Right lobe of liver (tissue), 6 donors: ENCODE results near the gene RPL4. TPM values are rescaled to one million over a fixed set of nuclear protein-coding genes. Genes with fewer than 3 reads are reported as not detected.

ENCODE experiments used
- ATAC-seq, 4 donors: fragments of 200-7000 bp; cut with Tn5 transposase; one replicate each; pipeline ENCODE4 v1.9.1; 2020; ENCODE audit warnings: mild to moderate bottlenecking in 4 of 4, moderate library complexity in 4 of 4
- DNase-seq, 3 donors: peaks; one replicate each; pipeline ENCODE4 v3.0.0-alpha.2; 2020
- H3K27ac ChIP-seq, 3 donors: fragments of 200-600 bp; one replicate each; pipeline ENCODE4 v1.8.0; 2022
- H3K27me3 ChIP-seq, 2 donors: fragments of 200-600 bp; one replicate each; pipeline ENCODE4 v1.8.0; 2022
- H3K36me3 ChIP-seq, 4 donors: fragments of 200-600 bp; sonication (generic) in 1 of 4; one replicate each; pipeline versions ENCODE4 v1.5.1 to v1.8.0; 2017 to 2022; ENCODE audit warnings: control low read depth in 1 of 4
- H3K4me1 ChIP-seq, 4 donors: fragments of 200-600 bp; sonication (generic) in 1 of 4; one replicate each; pipeline versions ENCODE4 v1.5.1 to v1.8.0; 2017 to 2022; ENCODE audit warnings: control low read depth in 1 of 4
- H3K4me3 ChIP-seq, 3 donors: fragments of 200-600 bp; one replicate each; pipeline ENCODE4 v1.8.0; 2022
- H3K9me3 ChIP-seq, 4 donors: fragments of 200-600 bp; sonication (generic) in 1 of 4; one replicate each; pipeline versions ENCODE4 v1.5.1 to v1.8.0; 2017 to 2022; ENCODE audit warnings: control low read depth in 1 of 4
- CTCF ChIP-seq, 4 donors: fragments of 200-600 bp in 3 of 4; fragments of 450-650 bp in 1 of 4; IDR thresholded peaks; one replicate each; pipeline versions ENCODE4 v1.5.1 to v1.8.0; 2016 to 2022; ENCODE audit warnings: antibody characterized with exemption in 4 of 4, mild to moderate bottlenecking in 2 of 4
- POLR2A ChIP-seq: fragments of 450-650 bp; IDR thresholded peaks from one replicate; pipeline ENCODE4 v1.6.1; 2017; ENCODE audit warnings: antibody characterized with exemption, mild to moderate bottlenecking
- WGBS: methylation state at CpG from one replicate; pipeline ENCODE4 v1.1.6; 2018; ENCODE audit warnings: low coverage, low lambda C conversion rate; ENCODE audit not compliant: insufficient coverage; ENCODE audit errors: missing lambda C conversion rate; 5-methylcytosine and 5-hydroxymethylcytosine counted together
- intact Hi-C, 2 donors: fragments of 100-400 bp; cut with DNase I; formaldehyde crosslinking; loops; one replicate each; pipeline versions ENCODE4 v1.11.2 to v1.14.1; 2022
- total RNA-seq, 6 experiments: library from RNA; depleted of rRNA in 2 of 6; stranded (reverse); fragments of >200 nt in 2 of 6; fragmentation: NEBNext Ultra II Directional in 3 of 6; extraction: Animal tissue kit (Norgen Biotek cat#: 25700) in 3 of 6; gene quantifications; one replicate each; pipeline versions ENCODE4 v1.1.0 to v1.2.4, GENCODE V29; 2016 to 2023
- donor health status: DM: no; HTN: yes; CAD: no.
- donor health status: DM: no; HTN: no; CAD: no.
- donor health status: DM: no; HTN: no; CAD: no.
- donor health status: DM: no; HTN: yes; CAD: no.
- donor health status: DM: no; HTN: yes; CAD: no.

Gene RPL4
- total RNA-seq, 6 experiments from 2014 or later = 643 to 1,390 (median 819) TPM

- Histone ChIP-seq H3K36me3 (peaks cover 0 to 40% (median 11%) of the 10 kb centered on the region in 4 donors), H3K27ac (peak overlapping the region in 2 of 3 donors; percentile 49 to 89), H3K27me3 (no peaks in the 10 kb centered on the region), H3K4me3 (peak overlapping the region in 2 of 3 donors; percentile 33 to 43), H3K4me1 (peaks cover 0 to 72% (median 29%) of the 10 kb centered on the region in 4 donors), H3K9me3 (no peaks in the 10 kb centered on the region)
- TF ChIP-seq POLR2A (no peak), CTCF (IDR thresholded peaks at IDR 0.05) (no peak)
- WGBS = 25% methylated on average over 3 of the region's 5 CpGs
- DNase-seq (no peak), ATAC-seq (peak; percentile 4 to 32 (median 12))
- intact Hi-C loops = no loop called here
Observed at GRCh38 chr15:66488525-66488924, 16.1 kb downstream of the RPL4 start.

GRCh38 chr15:66486887-66487286 lies 17.8 kb downstream of the RPL4 start:
- peaks cover 0 to 82% (median 35%) of the 10 kb centered on the region in 4 donors for H3K4me1 ChIP-seq
- DNase-seq (peak in 2 of 3 donors; percentile 71 to 86), ATAC-seq (peak; percentile 15 to 61 (median 56))
- intact Hi-C loops = no loop called here
- H3K4me3 ChIP-seq = peak overlapping the region in 2 of 3 donors; percentile 33 to 43
- H3K36me3 ChIP-seq = peaks cover 0 to 23% (median 8%) of the 10 kb centered on the region in 4 donors
- H3K9me3 ChIP-seq = no peaks in the 10 kb centered on the region
- no peaks in the 10 kb centered on the region for H3K27me3 ChIP-seq
- H3K27ac ChIP-seq = peak overlapping the region in 2 of 3 donors; percentile 49 to 89
- TF ChIP-seq POLR2A (no peak), CTCF (IDR thresholded peaks at IDR 0.05) (no peak)
- 26% methylated on average over 3 of the region's 3 CpGs for WGBS

- intact Hi-C loops = no loop called here
- H3K36me3 ChIP-seq = peaks cover 0 to 4% (median under 1%) of the 10 kb centered on the region in 4 donors
- WGBS = 54% methylated on average over 3 of the region's 5 CpGs
Observed at GRCh38 chr15:66484539-66485112, 20.0 kb downstream of the RPL4 start.

GRCh38 chr15:66483131-66483566 lies 21.5 kb downstream of the RPL4 start:
- WGBS = 20% methylated on average over 2 of the region's 3 CpGs
- Histone ChIP-seq H3K9me3 (no peaks in the 10 kb centered on the region), H3K4me1 (peaks cover 0 to 57% (median 29%) of the 10 kb centered on the region in 4 donors), H3K27ac (peak overlapping the region in 2 of 3 donors; percentile 69 to 89), H3K27me3 (no peaks in the 10 kb centered on the region), H3K4me3 (no peak overlapping the region), H3K36me3 (no peaks in the 10 kb centered on the region)
- ATAC-seq (peak; percentile 79 to 89 (median 86)), DNase-seq (peak; percentile 86 to 97 (median 95))
- intact Hi-C loops = no loop called here
- TF ChIP-seq CTCF (IDR thresholded peaks at IDR 0.05) = no peak

More at GRCh38 chr15:66484539-66485112, 20.0 kb downstream of the RPL4 start:
- DNase-seq (peak in 2 of 3 donors; percentile 80 to 85), ATAC-seq (peak; percentile 20 to 56 (median 49))
- H3K4me1 ChIP-seq = peaks cover 0 to 72% (median 36%) of the 10 kb centered on the region in 4 donors
- H3K27me3 ChIP-seq = no peaks in the 10 kb centered on the region
- peak overlapping the region in 2 of 3 donors; percentile 5 to 43 for H3K4me3 ChIP-seq
- TF ChIP-seq CTCF (IDR thresholded peaks at IDR 0.05) (no peak), POLR2A (no peak)
- no peaks in the 10 kb centered on the region for H3K9me3 ChIP-seq
- peak overlapping the region in 2 of 3 donors; percentile 7 to 89 for H3K27ac ChIP-seq
